SIG-M5 (cell line): ENCODE data around the gene ANKH.
A peak's percentile ranks its signal among the peaks of the same experiment; 100 is the strongest.

Source experiments
- DNase-seq: peaks from one replicate; lab custom pipeline; 2025; lab: John Stamatoyannopoulos, UW

ANKH gene

GRCh38 chr5:14713476-14714390 is 157.8 kb downstream of the ANKH start:
- DNase-seq, result no peak

GRCh38 chr5:14712666-14713065 is 158.9 kb downstream of the ANKH start:
- DNase-seq, result no peak

- DNase-seq, result no peak
Measured at GRCh38 chr5:14712131-14712530, 159.4 kb downstream of the ANKH start.

- DNase-seq, result no peak
Measured at GRCh38 chr5:14710313-14710994, 161.1 kb downstream of the ANKH start.

- DNase-seq, result no peak
Measured at GRCh38 chr5:14708551-14708950, 163.0 kb downstream of the ANKH start.

GRCh38 chr5:14707811-14708390 is 163.7 kb downstream of the ANKH start:
- no peak for DNase-seq

- DNase-seq, result peak; percentile 5
Measured at GRCh38 chr5:14706615-14707021, 165.0 kb downstream of the ANKH start.

GRCh38 chr5:14705556-14705955 is 166.0 kb downstream of the ANKH start:
- DNase-seq, result no peak

- DNase-seq, result no peak
Measured at GRCh38 chr5:14702238-14702839, 169.2 kb downstream of the ANKH start.

- DNase-seq, result no peak
Measured at GRCh38 chr5:14701556-14701955, 170.0 kb downstream of the ANKH start.

GRCh38 chr5:14700478-14701436 is 170.8 kb downstream of the ANKH start:
- no peak for DNase-seq

GRCh38 chr5:14699807-14700400 is 171.7 kb downstream of the ANKH start:
- DNase-seq, result no peak

GRCh38 chr5:14699159-14699558 is 172.4 kb downstream of the ANKH start:
- no peak for DNase-seq

GRCh38 chr5:14698495-14698894 is 173.1 kb downstream of the ANKH start:
- DNase-seq, result no peak

GRCh38 chr5:14696851-14697250 is 174.7 kb downstream of the ANKH start:
- no peak for DNase-seq

- DNase-seq, result no peak
Measured at GRCh38 chr5:14696057-14696456, 175.5 kb downstream of the ANKH start.

- DNase-seq, result no peak
Measured at GRCh38 chr5:14695152-14695551, 176.4 kb downstream of the ANKH start.

- no peak for DNase-seq
Measured at GRCh38 chr5:14693070-14693469, 178.5 kb downstream of the ANKH start.

- DNase-seq, result no peak
Measured at GRCh38 chr5:14687023-14687665, 184.4 kb downstream of the ANKH start.

GRCh38 chr5:14686517-14686916 is 185.1 kb downstream of the ANKH start:
- no peak for DNase-seq
